ENCODE measurements around the gene PIP5K1B.

DNA sequence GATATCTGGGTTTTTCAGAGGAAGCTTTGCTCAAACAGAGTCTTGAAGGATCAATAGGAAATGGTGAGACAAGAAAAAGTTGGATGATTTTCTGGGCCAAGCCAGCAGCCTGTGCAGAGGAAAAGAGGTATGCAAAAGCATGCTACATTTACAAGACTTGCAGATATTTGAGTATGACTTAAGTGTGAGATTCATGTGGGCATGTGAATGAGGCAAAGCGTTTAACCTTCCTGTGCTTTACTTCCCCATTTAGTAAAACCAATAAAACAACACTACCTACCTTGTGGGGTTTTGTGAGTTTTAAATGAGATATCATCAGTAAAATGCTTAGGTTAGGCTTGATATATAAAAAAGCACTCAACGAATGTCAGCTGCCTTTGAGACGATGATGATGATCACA lies 58.1 kb downstream of the PIP5K1B start:
- TF ChIP-seq EZH2 (IDR thresholded peaks at IDR 0.05) (no peak), POLR2AphosphoS5 (IDR thresholded peaks at IDR 0.05; ENCODE audit: borderline replicate concordance, low read depth, low read length) (no peak)
